KG1 (cell line): Measurements from ENCODE around the gene TCAF2.
"Not testable (repeated sequence)": the region's sequence is repeated elsewhere in the genome, so short reads cannot be mapped to it uniquely, and the experiment has no call there.

ENCODE experiments used
- DNase-seq: peaks from one replicate; lab custom pipeline; 2025; lab: John Stamatoyannopoulos, UW

TCAF2 gene

GRCh38 chr7:143620646-143621045, at the start of gene TCAF2:
Gene TCAF2, plus strand, starts transcription at chr7:143620974.
- not testable (repeated sequence) for DNase-seq

GRCh38 chr7:143571501-143571900, 49.3 kb upstream of the TCAF2 start, which contains the start of gene CTAGE15:
Gene CTAGE15, plus strand, starts transcription at chr7:143571801. Its CDS starts 17 bp downstream, at chr7:143571818.
- DNase-seq: not testable (repeated sequence)

GRCh38 chr7:143588183-143588582, 32.6 kb upstream of the TCAF2 start:
- not testable (repeated sequence) for DNase-seq

GRCh38 chr7:143589897-143590296, 30.9 kb upstream of the TCAF2 start:
- not testable (repeated sequence) for DNase-seq

GRCh38 chr7:143598086-143598485, 22.7 kb upstream of the TCAF2 start:
- DNase-seq: not testable (repeated sequence)

GRCh38 chr7:143603549-143603948, 17.2 kb upstream of the TCAF2 start:
- DNase-seq: not testable (repeated sequence)

GRCh38 chr7:143606088-143606487, 14.7 kb upstream of the TCAF2 start:
- not testable (repeated sequence) for DNase-seq

GRCh38 chr7:143615545-143615944, 5.2 kb upstream of the TCAF2 start:
- not testable (repeated sequence) for DNase-seq

GRCh38 chr7:143617204-143617603, 3.6 kb upstream of the TCAF2 start:
- DNase-seq: not testable (repeated sequence)

- not testable (repeated sequence) for DNase-seq
Observed at GRCh38 chr7:143620058-143620457, 716 bp upstream of the TCAF2 start.

GRCh38 chr7:143621175-143621574, 401 bp downstream of the TCAF2 start:
- not testable (repeated sequence) for DNase-seq

GRCh38 chr7:143622130-143622529, 1.4 kb downstream of the TCAF2 start:
- not testable (repeated sequence) for DNase-seq

GRCh38 chr7:143630653-143631052, 9.9 kb downstream of the TCAF2 start:
- not testable (repeated sequence) for DNase-seq

- not testable (repeated sequence) for DNase-seq
Observed at GRCh38 chr7:143632506-143632905, 11.7 kb downstream of the TCAF2 start.

- DNase-seq: not testable (repeated sequence)
Observed at GRCh38 chr7:143633013-143633618, 12.3 kb downstream of the TCAF2 start.

GRCh38 chr7:143635364-143636240, 14.8 kb downstream of the TCAF2 start:
- DNase-seq: not testable (repeated sequence)

GRCh38 chr7:143639372-143639771, 18.6 kb downstream of the TCAF2 start:
- not testable (repeated sequence) for DNase-seq

- DNase-seq: not testable (repeated sequence)
Observed at GRCh38 chr7:143640528-143641189, 19.9 kb downstream of the TCAF2 start.

GRCh38 chr7:143646598-143646997, 25.8 kb downstream of the TCAF2 start:
- not testable (repeated sequence) for DNase-seq

GRCh38 chr7:143649902-143650301, 29.1 kb downstream of the TCAF2 start:
- DNase-seq: not testable (repeated sequence)

GRCh38 chr7:143650447-143650846, 29.7 kb downstream of the TCAF2 start:
- not testable (repeated sequence) for DNase-seq
